Activated CD4-positive, alpha-beta T cell treated with anti-CD3 and anti-CD28 coated beads, Interleukin-2, amount 10 ng/mL, durations not matched to agents 7 days and 5 days (primary cell): ENCODE data around the gene DPY19L3. TPM values are rescaled to one million over a fixed set of nuclear protein-coding genes. Genes with fewer than 3 reads are reported as not detected.
"Not testable (repeated sequence)": the region's sequence is repeated elsewhere in the genome, so short reads cannot be mapped to it uniquely, and the experiment has no call there.

Experiments
- CTCF ChIA-PET: fragments of 350-600 bp; sonication (Branson Sonifier 250); formaldehyde crosslinking; loops from one replicate; lab custom pipeline; 2021; ENCODE audit warnings: antibody characterized with exemption; lab: Charles Lee
- POLR2A ChIA-PET: fragments of 350-600 bp; sonication (Branson Sonifier 250); formaldehyde crosslinking; loops from one replicate; lab custom pipeline; 2021; ENCODE audit warnings: antibody characterized with exemption; lab: Charles Lee
- DNase-seq: peaks from one replicate; pipeline ENCODE4 v3.0.0-alpha.2; 2020
- H3K27ac Mint-ChIP-seq: one replicate; pipeline ENCODE4 v1.8.0; 2021; ENCODE audit warnings: mild to moderate bottlenecking, moderate library complexity, mixed read lengths
- H3K27me3 Mint-ChIP-seq: one replicate; pipeline ENCODE4 v1.8.0; 2021; ENCODE audit warnings: mixed read lengths
- H3K36me3 Mint-ChIP-seq: one replicate; pipeline ENCODE4 v1.8.0; 2021; ENCODE audit warnings: low read depth, mixed read lengths
- H3K4me1 Mint-ChIP-seq: one replicate; pipeline ENCODE4 v1.8.0; 2021; ENCODE audit warnings: mixed read lengths
- H3K4me3 Mint-ChIP-seq: one replicate; pipeline ENCODE4 v1.8.0; 2021; ENCODE audit warnings: mild to moderate bottlenecking, moderate library complexity, mixed read lengths
- H3K9me3 Mint-ChIP-seq: one replicate; pipeline ENCODE4 v1.8.0; 2021; ENCODE audit warnings: mixed read lengths
- total RNA-seq, 2 experiments: library from RNA; stranded (reverse); gene quantifications; one replicate each; pipeline ENCODE4 v1.2.3, GENCODE V29; 2021

DPY19L3 gene
- total RNA-seq, 2 experiments from 2014 or later: 11.2 to 13.1 TPM

- Mint-ChIP-seq H3K36me3 (peaks cover 57% of the 10 kb centered on the region), H3K9me3 (no peaks in the 10 kb centered on the region), H3K27me3 (no peaks in the 10 kb centered on the region), H3K27ac (no peak overlapping the region), H3K4me3 (no peak overlapping the region), H3K4me1 (no peaks in the 10 kb centered on the region)
- ChIA-PET POLR2A (no interaction called here), CTCF (interaction anchor here (1.6 kb wide), 1 partner anchor 32 kb away, joined by 3 read pairs; the partner anchor contains the start of gene DPY19L3)
- no peak for DNase-seq
Observed at GRCh38 chr19:32372726-32373517, 32.6 kb upstream of the DPY19L3 start.

GRCh38 chr19:32373585-32374295 is 31.8 kb upstream of the DPY19L3 start:
- H3K9me3 Mint-ChIP-seq: no peaks in the 10 kb centered on the region
- no peaks in the 10 kb centered on the region for H3K4me1 Mint-ChIP-seq
- H3K36me3 Mint-ChIP-seq: peaks cover 53% of the 10 kb centered on the region
- ChIA-PET POLR2A (no interaction called here), CTCF (interaction anchor here (1.6 kb wide), 1 partner anchor 31 kb away, joined by 3 read pairs; the partner anchor contains the start of gene DPY19L3)
- H3K27me3 Mint-ChIP-seq: no peaks in the 10 kb centered on the region
- no peak for DNase-seq
- no peak overlapping the region for H3K27ac Mint-ChIP-seq
- no peak overlapping the region for H3K4me3 Mint-ChIP-seq

- H3K9me3 Mint-ChIP-seq, H3K27ac Mint-ChIP-seq, H3K27me3 Mint-ChIP-seq, POLR2A ChIA-PET, H3K4me1 Mint-ChIP-seq, H3K4me3 Mint-ChIP-seq, DNase-seq: not testable (repeated sequence)
- CTCF ChIA-PET: interaction anchor here (1.2 to 1.6 kb wide), 2 partner anchors 17 to 30 kb away, joined by 3 read pairs; partner anchors contain the start of gene DPY19L3
- peaks cover 54% of the 10 kb centered on the region for H3K36me3 Mint-ChIP-seq
Observed at GRCh38 chr19:32374362-32374761, 31.2 kb upstream of the DPY19L3 start.

GRCh38 chr19:32377088-32377487 is 28.5 kb upstream of the DPY19L3 start:
- H3K4me1 Mint-ChIP-seq, POLR2A ChIA-PET, H3K27ac Mint-ChIP-seq, H3K9me3 Mint-ChIP-seq, H3K27me3 Mint-ChIP-seq, DNase-seq, CTCF ChIA-PET, H3K4me3 Mint-ChIP-seq: not testable (repeated sequence)
- peaks cover 40% of the 10 kb centered on the region for H3K36me3 Mint-ChIP-seq

GRCh38 chr19:32380269-32380668 is 25.3 kb upstream of the DPY19L3 start:
- DNase-seq: no peak
- Mint-ChIP-seq H3K27ac (no peak overlapping the region), H3K9me3 (no peaks in the 10 kb centered on the region), H3K27me3 (no peaks in the 10 kb centered on the region), H3K4me3 (no peak overlapping the region), H3K4me1 (peaks cover 10% of the 10 kb centered on the region), H3K36me3 (peaks cover 35% of the 10 kb centered on the region)
- ChIA-PET CTCF (no interaction called here), POLR2A (no interaction called here)

GRCh38 chr19:32387701-32388392 is 17.7 kb upstream of the DPY19L3 start:
- no peak for DNase-seq
- no peak overlapping the region for H3K27ac Mint-ChIP-seq
- peaks cover 12% of the 10 kb centered on the region for H3K36me3 Mint-ChIP-seq
- peaks cover 2% of the 10 kb centered on the region for H3K4me1 Mint-ChIP-seq
- POLR2A ChIA-PET: no interaction called here
- H3K9me3 Mint-ChIP-seq: no peaks in the 10 kb centered on the region
- no peak overlapping the region for H3K4me3 Mint-ChIP-seq
- no peaks in the 10 kb centered on the region for H3K27me3 Mint-ChIP-seq
- CTCF ChIA-PET: no interaction called here

GRCh38 chr19:32388393-32388855 is 17.1 kb upstream of the DPY19L3 start:
- Mint-ChIP-seq H3K4me3 (no peak overlapping the region), H3K36me3 (peaks cover 10% of the 10 kb centered on the region), H3K27me3 (no peaks in the 10 kb centered on the region), H3K4me1 (no peaks in the 10 kb centered on the region), H3K9me3 (no peaks in the 10 kb centered on the region), H3K27ac (no peak overlapping the region)
- CTCF ChIA-PET: no interaction called here
- POLR2A ChIA-PET: interaction anchor here (0.6 kb wide), 1 partner anchor 1395 kb away, joined by 3 read pairs; no protein-coding TSS in a partner anchor
- DNase-seq: no peak

- no peak for DNase-seq
- ChIA-PET CTCF (interaction anchor here (0.6 kb wide), 1 partner anchor 712 kb away, joined by 3 read pairs; no protein-coding TSS in a partner anchor), POLR2A (no interaction called here)
- Mint-ChIP-seq H3K4me3 (no peak overlapping the region), H3K27me3 (no peaks in the 10 kb centered on the region), H3K4me1 (no peaks in the 10 kb centered on the region), H3K36me3 (peaks cover 6% of the 10 kb centered on the region), H3K9me3 (no peaks in the 10 kb centered on the region), H3K27ac (no peak overlapping the region)
Observed at GRCh38 chr19:32392901-32393300, 12.7 kb upstream of the DPY19L3 start.

GRCh38 chr19:32396046-32396652 is 9.4 kb upstream of the DPY19L3 start:
- Mint-ChIP-seq H3K9me3 (no peaks in the 10 kb centered on the region), H3K4me3 (no peak overlapping the region), H3K27me3 (no peaks in the 10 kb centered on the region), H3K27ac (no peak overlapping the region), H3K4me1 (no peaks in the 10 kb centered on the region), H3K36me3 (peaks cover 6% of the 10 kb centered on the region)
- CTCF ChIA-PET: no interaction called here
- POLR2A ChIA-PET: no interaction called here
- no peak for DNase-seq

- CTCF ChIA-PET: no interaction called here
- DNase-seq: no peak
- POLR2A ChIA-PET: no interaction called here
- peaks cover 3% of the 10 kb centered on the region for H3K4me1 Mint-ChIP-seq
- peaks cover 6% of the 10 kb centered on the region for H3K36me3 Mint-ChIP-seq
- H3K27ac Mint-ChIP-seq: no peak overlapping the region
- H3K9me3 Mint-ChIP-seq: no peaks in the 10 kb centered on the region
- H3K4me3 Mint-ChIP-seq: no peak overlapping the region
- no peaks in the 10 kb centered on the region for H3K27me3 Mint-ChIP-seq
Observed at GRCh38 chr19:32397671-32398101, 7.9 kb upstream of the DPY19L3 start.

GRCh38 chr19:32401992-32402391 is 3.6 kb upstream of the DPY19L3 start:
- H3K4me3 Mint-ChIP-seq: no peak overlapping the region
- no peaks in the 10 kb centered on the region for H3K27me3 Mint-ChIP-seq
- no peaks in the 10 kb centered on the region for H3K9me3 Mint-ChIP-seq
- ChIA-PET POLR2A (no interaction called here), CTCF (no interaction called here)
- no peaks in the 10 kb centered on the region for H3K36me3 Mint-ChIP-seq
- H3K4me1 Mint-ChIP-seq: peaks cover 20% of the 10 kb centered on the region
- DNase-seq: no peak
- H3K27ac Mint-ChIP-seq: no peak overlapping the region

GRCh38 chr19:32403291-32403995 is 2.1 kb upstream of the DPY19L3 start:
- H3K4me3 Mint-ChIP-seq: peak overlapping the region; percentile 82
- CTCF ChIA-PET: interaction anchor here (1.2 kb wide), 1 partner anchor 11 kb away, joined by 5 read pairs; no protein-coding TSS in a partner anchor

More at GRCh38 chr19:32403291-32403995, 2.1 kb upstream of the DPY19L3 start:
- Mint-ChIP-seq H3K9me3 (no peaks in the 10 kb centered on the region), H3K27me3 (no peaks in the 10 kb centered on the region), H3K27ac (no peak overlapping the region), H3K36me3 (no peaks in the 10 kb centered on the region), H3K4me1 (peaks cover 20% of the 10 kb centered on the region)
- no peak for DNase-seq
- POLR2A ChIA-PET: no interaction called here
